NCI-H146 treated with DMSO at 0.1 percent for 48 hours (cell line): ENCODE data around the gene TBC1D19.
A peak's percentile ranks its signal among the peaks of the same experiment; 100 is the strongest.

Experiments used
- DNase-seq: peaks from one replicate; lab custom pipeline; 2025; ENCODE audit not compliant: unreplicated experiment; lab: John Stamatoyannopoulos, UW

Gene TBC1D19

GRCh38 chr4:26779224-26779623 lies 195.3 kb downstream of the TBC1D19 start:
- no peak for DNase-seq

DNA sequence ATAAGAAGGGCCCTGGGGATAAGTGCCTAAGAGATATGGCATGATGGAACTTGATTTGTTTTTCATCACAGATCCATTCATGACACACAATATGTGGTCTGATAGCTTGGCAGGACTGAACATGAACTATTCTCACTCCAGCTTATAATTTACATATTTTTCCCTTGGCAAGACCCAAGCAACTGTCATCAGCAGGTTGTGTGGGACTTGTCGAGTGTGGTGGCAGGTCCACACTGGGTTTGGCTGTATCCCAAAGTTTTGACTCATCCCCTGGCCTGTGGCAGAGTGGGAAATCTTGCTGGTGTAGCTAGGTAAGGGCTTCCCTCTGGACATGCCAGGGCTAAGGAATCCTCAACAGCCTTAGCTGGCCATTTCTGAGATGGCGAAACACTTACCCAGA lies 195.8 kb downstream of the TBC1D19 start:
- DNase-seq = no peak

DNA sequence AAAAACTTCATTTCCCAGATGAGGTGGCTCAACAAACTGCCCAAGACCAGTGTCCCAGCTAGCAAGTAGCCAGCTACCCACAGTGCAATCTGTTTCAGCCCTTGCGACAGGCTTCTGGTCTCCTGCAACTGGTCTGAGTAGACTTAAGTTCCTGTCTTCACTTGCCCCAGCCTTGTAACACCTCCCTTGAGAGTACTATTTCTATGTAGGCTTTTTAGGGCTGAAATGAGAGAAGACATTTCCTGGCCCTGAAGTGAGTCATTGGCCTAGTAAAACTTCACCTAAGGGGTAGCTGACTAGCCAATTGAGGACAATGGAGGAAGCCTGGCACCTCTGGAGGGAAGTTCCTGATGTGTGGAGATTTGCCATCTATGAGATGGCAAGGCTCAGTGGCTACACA lies 196.7 kb downstream of the TBC1D19 start:
- no peak for DNase-seq

- no peak for DNase-seq
Observed at GRCh38 chr4:26782168-26782829, 198.4 kb downstream of the TBC1D19 start.

GRCh38 chr4:26782830-26783202 lies 198.9 kb downstream of the TBC1D19 start:
- DNase-seq = no peak

DNA sequence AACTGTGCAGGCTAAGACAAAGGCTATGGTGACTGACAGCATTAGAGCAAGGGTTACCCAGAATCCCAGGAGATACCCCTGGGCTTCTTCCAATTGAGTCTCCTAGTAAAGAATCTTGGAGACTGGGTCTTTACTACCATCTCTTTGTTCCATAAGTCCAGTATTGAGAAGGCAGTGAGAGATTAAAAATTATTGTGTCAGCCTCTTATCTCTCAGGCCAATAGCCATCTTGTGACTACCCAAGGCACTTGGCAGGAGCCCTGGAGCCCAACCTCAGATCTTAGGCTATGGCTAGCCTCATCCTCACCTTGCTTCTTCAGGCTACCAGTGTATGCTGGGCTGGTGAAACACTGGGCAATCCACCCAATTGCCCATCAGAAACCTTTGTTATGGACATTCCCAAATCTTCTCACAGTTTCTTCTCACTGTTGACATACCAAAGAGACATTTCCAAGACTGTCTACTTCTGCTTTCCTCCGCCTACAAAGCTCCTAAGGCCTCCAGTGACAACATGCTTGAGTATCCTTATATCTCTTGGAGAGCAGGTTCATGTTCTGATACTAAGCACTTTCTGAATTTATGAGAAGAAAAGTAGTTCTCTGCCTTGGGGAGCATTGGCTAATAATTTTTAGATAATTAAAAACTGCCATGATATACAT lies 200.5 kb downstream of the TBC1D19 start:
- DNase-seq = no peak

DNA sequence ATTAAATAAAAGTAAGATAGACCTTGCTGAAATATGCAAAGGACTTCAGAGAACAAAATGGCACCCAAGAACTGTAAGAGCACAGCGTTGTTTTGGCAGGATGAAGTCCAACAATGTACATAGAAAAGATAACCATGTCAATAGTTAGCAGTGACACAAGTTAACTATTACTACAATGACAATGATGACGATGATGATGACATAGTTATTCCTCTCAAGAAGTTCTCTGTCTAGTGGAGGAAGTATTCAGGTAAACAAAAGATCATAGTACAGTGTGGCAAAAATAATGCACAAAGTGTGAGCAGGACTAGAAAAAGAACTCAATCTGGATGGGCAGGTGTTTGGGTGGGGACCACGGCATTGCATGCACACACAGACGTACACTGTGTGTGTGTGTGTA lies 201.4 kb downstream of the TBC1D19 start:
- DNase-seq = no peak

DNA sequence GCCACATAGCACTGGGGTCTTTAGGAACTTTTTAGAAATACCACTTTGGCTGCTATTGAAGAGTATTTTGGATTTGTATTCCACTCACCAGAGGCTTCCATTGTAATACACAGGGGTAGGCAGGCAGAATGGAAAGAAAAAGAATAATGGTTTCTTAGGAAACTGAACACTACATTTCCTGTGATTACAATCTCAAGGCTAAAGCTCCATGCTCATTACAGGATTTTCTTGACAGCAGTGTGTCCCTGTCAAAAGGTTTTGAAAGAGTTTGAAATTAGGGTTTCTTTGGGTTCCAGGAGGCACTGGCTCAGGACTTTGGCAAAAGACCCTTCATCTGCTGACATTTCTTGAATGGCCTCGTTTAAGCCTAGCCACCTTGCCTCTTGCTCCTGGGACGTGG lies 201.9 kb downstream of the TBC1D19 start:
- no peak for DNase-seq

DNA sequence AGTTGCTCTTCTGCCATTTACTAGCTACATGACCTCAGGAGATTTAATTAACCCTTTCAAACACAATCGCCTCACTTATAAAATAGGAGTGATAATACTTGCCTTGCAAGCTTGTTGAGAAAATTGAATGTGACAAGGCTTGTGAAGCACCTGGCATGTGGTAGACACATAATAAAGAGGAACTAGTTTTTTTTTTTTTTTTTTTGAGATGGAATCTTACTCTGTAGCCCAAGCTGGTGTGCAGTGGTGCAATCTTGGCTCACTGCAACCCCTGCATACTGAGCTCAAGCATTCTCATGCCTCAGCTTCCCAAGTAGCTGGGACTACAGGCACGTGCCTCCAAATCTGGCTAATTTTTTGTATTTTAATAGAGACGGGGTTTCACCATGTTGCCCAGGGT lies 203.0 kb downstream of the TBC1D19 start:
- DNase-seq = no peak

DNA sequence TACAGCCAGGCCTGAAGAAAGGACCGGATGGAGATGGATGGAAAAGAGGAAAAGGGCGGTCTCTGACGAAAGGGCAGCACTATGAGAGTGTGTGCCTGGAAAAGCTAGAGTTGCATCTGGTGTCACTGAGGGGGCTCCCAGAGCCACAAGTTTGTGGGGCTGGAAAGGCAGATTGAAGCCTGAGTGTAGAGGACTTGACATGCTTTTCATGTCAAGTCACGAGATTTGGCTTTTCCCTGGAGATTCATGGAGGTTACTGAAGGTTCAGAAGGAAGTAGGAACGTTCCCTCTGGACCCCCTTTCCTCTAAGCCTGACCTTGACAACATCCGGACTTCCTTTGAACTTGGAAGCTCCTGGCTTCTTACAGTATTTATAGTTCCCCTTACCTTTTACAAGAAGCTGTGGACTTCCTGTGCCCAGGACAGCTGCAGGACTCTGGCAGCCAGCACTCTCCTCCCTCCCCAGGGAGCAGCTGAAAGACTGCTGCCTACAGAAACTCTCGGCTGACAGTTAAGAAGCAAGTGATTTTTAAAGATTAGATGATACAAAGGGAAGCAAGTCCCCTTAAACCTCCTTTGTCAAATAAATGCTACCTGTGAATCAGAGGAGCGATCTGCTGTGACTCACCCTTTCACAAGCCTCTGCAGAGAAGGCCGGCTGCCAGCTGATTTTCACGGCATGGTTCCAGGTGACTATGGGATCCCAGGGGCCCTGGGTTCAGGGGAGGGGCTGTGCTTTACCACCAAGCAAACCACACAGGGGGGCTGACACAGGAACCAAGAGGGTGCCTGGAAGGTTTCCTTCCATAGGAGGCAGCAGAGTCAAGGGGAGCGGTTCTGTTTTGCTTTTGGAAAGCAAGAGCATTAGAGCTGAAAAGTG lies 203.8 kb downstream of the TBC1D19 start:
- DNase-seq = peak; percentile 7

- no peak for DNase-seq
Observed at GRCh38 chr4:26788341-26788733, 204.5 kb downstream of the TBC1D19 start.

DNA sequence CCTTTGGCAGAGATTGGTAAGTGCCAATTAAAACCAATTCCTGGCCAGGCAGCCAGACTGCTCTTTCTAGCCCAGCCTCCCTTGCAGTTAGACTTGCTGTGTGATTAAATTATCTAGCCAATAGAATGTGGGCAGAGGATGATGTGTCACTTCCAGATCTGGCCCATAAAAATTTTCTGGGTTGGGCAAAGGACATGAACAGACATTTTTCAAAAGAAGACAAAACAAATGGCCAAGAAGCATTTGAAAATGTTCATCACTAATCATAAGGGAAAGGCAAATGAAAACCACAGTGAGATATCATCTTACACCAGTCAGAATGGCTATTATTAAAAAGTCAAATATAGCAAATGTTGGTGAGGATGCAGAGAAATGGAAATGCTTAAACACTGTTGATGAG lies 205.3 kb downstream of the TBC1D19 start:
- DNase-seq = no peak

DNA sequence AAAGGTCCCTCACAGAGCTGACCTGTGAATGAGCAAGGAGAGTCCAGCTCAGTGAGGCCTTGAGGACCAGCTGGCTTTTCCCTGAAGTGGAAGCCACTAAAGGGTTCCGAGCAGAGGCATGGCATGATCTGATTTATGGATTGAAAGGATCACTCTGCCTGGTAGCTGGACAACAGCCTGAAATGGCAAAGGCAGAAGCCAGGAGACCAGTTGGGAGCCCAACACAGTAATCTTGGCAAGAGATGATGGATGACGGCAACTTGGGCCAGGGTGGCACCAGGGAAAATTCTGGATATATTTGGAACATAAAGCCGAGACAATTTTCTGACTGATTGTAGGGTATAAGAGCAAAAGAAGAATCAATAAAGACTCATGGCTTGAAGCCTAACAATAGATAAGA lies 207.5 kb downstream of the TBC1D19 start:
- DNase-seq = no peak

- no peak for DNase-seq
Observed at GRCh38 chr4:26792639-26793038, 208.8 kb downstream of the TBC1D19 start.

GRCh38 chr4:26793735-26794134 lies 209.9 kb downstream of the TBC1D19 start:
- no peak for DNase-seq

DNA sequence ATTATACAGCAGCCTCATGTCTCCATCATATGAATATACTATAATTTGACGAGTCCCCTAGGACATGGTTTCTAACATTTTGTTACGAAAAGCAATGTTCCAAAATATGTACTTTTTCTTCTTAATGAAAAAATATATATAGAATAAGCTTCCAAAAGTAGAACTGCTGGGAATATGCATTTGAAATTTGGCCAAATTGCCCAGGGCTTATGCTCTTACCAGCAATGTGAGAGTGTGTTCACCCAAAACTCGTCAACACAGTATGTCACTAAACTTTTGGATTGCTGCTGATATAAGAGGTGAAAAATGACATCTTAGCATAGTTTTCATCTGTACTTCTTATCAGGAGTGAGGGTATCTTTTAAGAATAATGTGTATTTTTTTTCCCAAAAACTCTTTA lies 212.2 kb downstream of the TBC1D19 start:
- DNase-seq = no peak

DNA sequence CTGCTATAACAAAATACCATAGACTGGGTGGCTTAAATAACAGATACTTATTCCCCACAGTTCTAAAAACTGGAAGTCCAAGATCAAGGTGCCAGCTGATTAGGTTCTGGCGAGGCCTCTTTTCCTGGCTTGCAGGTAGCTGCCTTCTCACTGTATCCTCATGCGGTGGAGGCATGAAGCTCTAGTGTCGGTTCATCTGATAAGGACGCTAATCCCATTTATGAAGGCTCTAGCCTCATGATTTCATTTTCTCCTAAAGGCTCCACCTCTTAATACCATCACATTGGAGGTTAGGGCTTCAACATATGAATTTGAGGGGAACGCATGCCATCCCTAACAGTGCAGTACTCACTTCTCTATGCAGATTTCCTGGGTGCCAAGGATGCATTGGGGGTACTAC lies 218.9 kb downstream of the TBC1D19 start:
- no peak for DNase-seq

GRCh38 chr4:26803211-26803861 lies 219.5 kb downstream of the TBC1D19 start:
- peak; percentile 16 for DNase-seq

DNA sequence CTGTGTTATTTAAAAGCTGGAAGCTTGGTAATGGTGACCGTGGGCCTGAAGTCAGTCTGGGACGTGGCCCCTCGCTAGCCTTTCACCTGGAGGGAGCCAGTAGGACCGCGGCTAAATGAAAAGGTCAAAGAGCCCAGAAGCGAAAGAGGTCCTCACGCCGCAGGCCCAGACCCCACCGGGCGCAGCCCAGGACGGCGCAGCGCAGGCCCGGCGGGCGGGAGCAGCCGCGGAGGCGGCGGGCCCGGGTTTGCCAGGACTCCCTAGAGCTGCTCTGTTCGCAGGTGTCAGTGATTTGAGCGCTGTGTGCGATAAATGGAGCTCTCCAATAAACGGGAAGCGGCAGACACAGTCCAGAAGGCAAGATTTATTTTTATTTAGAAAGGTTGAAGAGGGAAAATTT lies 220.6 kb downstream of the TBC1D19 start:
- no peak for DNase-seq

DNA sequence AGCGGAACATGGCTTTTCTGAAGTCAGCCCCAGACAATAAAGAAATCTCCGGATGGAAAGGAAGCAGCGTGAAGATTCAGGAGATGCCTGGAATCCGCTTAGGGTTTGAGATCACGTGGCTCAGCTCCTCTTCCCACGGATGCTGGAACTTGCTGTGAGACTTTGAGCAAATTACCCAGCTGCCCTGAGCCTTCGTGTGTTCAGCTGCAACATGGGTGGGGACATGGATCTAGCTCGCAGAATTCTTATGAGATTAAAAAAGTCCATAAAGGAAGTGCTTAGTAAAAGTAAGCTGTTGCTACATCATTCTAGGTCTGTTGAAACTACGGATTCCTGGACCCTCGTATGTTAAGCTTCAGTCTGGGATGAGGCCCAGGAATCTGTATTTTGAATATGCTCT lies 221.0 kb downstream of the TBC1D19 start:
- DNase-seq = no peak
